OCI-LY7 (cell line): Measurements from ENCODE around the gene BST1.

Experiments
- CTCF ChIP-seq: fragments of 200-600 bp; sonication (generic); conservative IDR thresholded peaks from 2 replicates; pipeline ENCODE4 v1.5.1; 2014; ENCODE audit warnings: mild to moderate bottlenecking, antibody characterized with exemption, low read length, moderate library complexity, mixed read lengths
- EZH2phosphoT487 ChIP-seq: fragments of 200-600 bp; sonication (generic); IDR thresholded peaks from 2 replicates; pipeline ENCODE4 v1.6.1; 2018; ENCODE audit warnings: low read depth, borderline replicate concordance, mild to moderate bottlenecking, mixed run types, antibody characterized with exemption, low read length, moderate library complexity, mixed read lengths

- TF ChIP-seq CTCF (0 out of 2 replicates have a peak, but pooled peaks have one; percentile 12), EZH2phosphoT487 (no peak)
These were observed 48.2 kb upstream of the BST1 start for GRCh38 chr4:15654593-15655222.
